Suprapubic skin (tissue), 4 donors: Measurements from ENCODE around the gene ATF6.

ENCODE experiments used
- EP300 ChIP-seq: sonication (generic); formaldehyde crosslinking; IDR thresholded peaks from one replicate; pipeline ENCODE4 v1.6.1; 2017; ENCODE audit warnings: antibody characterized with exemption
- POLR2A ChIP-seq, 2 donors: fragments of 450-650 bp; IDR thresholded peaks; one replicate each; pipeline ENCODE4 v1.6.1; 2017; ENCODE audit warnings: antibody characterized with exemption in 2 of 2, mild to moderate bottlenecking in 2 of 2, moderate library complexity in 2 of 2
- POLR2AphosphoS5 ChIP-seq, 3 donors: sonication (generic); formaldehyde crosslinking; IDR thresholded peaks; one replicate each; pipeline ENCODE4 v1.6.1; 2017; ENCODE audit warnings: antibody characterized with exemption in 3 of 3
- TF ChIP-seq, protein P1 (sequence below), 2 donors: fragments of 200-600 bp in 1 of 2; fragments of 450-650 bp in 1 of 2; sonication (generic) in 1 of 2; IDR thresholded peaks; one replicate each; pipeline ENCODE4 v1.5.1; 2016 to 2019; ENCODE audit warnings: antibody characterized with exemption in 2 of 2, mild to moderate bottlenecking in 1 of 2, moderate library complexity in 1 of 2

DNA sequence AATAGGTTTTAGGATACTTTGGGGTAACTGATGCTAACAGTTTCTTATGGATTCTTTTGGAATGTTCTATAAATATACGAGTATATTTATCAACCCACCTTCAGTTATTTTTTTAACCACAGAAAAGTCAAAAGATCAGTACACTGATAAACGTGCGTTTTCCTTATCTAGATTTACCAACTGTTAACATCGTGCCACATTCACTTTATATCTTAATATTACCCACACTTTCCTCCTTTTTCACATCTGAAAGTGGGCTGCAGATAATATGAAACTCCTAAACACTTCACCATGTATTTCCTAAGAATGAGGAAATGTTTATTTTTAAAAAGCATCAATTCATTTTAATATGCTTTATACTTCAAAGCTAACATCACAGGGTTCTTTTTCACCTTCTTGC is 7.7 kb downstream of the ATF6 start:
- no peak for TF ChIP-seq POLR2AphosphoS5 (IDR thresholded peaks at IDR 0.05)
- TF ChIP-seq, protein P1, sequence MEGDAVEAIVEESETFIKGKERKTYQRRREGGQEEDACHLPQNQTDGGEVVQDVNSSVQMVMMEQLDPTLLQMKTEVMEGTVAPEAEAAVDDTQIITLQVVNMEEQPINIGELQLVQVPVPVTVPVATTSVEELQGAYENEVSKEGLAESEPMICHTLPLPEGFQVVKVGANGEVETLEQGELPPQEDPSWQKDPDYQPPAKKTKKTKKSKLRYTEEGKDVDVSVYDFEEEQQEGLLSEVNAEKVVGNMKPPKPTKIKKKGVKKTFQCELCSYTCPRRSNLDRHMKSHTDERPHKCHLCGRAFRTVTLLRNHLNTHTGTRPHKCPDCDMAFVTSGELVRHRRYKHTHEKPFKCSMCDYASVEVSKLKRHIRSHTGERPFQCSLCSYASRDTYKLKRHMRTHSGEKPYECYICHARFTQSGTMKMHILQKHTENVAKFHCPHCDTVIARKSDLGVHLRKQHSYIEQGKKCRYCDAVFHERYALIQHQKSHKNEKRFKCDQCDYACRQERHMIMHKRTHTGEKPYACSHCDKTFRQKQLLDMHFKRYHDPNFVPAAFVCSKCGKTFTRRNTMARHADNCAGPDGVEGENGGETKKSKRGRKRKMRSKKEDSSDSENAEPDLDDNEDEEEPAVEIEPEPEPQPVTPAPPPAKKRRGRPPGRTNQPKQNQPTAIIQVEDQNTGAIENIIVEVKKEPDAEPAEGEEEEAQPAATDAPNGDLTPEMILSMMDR (IDR thresholded peaks at IDR 0.05), result no peak
- no peak for TF ChIP-seq POLR2A (IDR thresholded peaks at IDR 0.05)
- TF ChIP-seq EP300, result no peak
